Measurements from ENCODE around the gene EIF3A.

Gene EIF3A

DNA sequence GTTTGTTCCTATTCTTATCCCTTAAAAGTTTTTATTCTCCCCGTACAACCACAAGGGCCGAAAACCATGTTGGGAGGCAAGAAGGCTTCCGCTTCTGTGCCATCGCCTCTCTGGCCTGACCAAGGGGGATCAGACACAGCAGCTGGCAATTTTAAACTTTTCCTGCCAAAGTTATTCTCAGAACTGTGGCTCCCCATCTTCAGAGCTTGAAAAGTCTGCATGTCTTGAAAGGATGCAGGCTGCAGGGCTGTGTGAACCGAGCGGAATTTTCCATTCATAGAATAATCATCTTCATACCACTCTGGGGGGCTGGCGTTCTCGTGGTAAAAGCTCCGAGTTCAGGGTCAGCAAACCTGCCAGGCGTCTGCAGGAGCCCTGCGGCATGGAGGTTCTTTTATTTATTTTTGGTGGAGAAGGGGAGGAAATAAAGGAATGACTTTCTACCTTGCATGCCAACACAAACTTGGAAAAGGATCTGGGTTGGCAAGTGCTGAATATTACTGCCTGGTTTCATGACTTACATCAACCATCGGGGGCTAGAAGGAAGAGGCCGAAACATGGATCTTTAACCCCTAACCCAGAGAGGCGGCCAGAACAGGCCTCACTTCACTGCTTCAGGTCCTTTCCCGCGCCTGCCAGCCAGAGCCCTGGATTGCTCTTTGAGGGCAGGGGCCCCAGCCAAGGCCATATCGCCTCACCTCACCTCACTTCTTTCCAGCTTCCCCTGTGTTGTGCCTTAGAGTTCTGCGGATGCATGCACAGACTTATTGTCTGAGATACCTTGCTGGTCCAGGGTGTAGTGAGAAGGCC, 54.1 kb downstream of the EIF3A start:
- Histone ChIP-seq H3K4me1 (ENCODE audit: control insufficient read depth, low read length) (peaks cover 17% of the 10 kb centered on the region), H3K79me2 (ENCODE audit: control insufficient read depth, low read length) (no peaks in the 10 kb centered on the region), H3K4me2 (ENCODE audit: low read length) (no peak overlapping the region), H4K20me1 (ENCODE audit: control insufficient read depth, insufficient read depth, low read depth, low read length) (no peaks in the 10 kb centered on the region), H3F3A (ENCODE audit: control insufficient read depth, insufficient read depth) (peaks cover 13% of the 10 kb centered on the region), H3K36me3 (ENCODE audit: control insufficient read depth, low read length) (peaks cover under 1% of the 10 kb centered on the region), H3K4me3 (ENCODE audit: low read length) (no peak overlapping the region), H3K9me3 (ENCODE audit: control insufficient read depth, insufficient read depth, low read length) (no peaks in the 10 kb centered on the region), H3K27ac (ENCODE audit: low read depth, low read length) (no peak overlapping the region), H3K9me2 (replicated peaks; ENCODE audit: control insufficient read depth, low read length) (no peaks in the 10 kb centered on the region), H3K27me3 (ENCODE audit: control insufficient read depth, low read length) (peaks cover 16% of the 10 kb centered on the region)
- no peak for TF ChIP-seq EZH2phosphoT487 (IDR thresholded peaks at IDR 0.05; ENCODE audit: borderline replicate concordance, low read length)
- TF ChIP-seq, protein P1, sequence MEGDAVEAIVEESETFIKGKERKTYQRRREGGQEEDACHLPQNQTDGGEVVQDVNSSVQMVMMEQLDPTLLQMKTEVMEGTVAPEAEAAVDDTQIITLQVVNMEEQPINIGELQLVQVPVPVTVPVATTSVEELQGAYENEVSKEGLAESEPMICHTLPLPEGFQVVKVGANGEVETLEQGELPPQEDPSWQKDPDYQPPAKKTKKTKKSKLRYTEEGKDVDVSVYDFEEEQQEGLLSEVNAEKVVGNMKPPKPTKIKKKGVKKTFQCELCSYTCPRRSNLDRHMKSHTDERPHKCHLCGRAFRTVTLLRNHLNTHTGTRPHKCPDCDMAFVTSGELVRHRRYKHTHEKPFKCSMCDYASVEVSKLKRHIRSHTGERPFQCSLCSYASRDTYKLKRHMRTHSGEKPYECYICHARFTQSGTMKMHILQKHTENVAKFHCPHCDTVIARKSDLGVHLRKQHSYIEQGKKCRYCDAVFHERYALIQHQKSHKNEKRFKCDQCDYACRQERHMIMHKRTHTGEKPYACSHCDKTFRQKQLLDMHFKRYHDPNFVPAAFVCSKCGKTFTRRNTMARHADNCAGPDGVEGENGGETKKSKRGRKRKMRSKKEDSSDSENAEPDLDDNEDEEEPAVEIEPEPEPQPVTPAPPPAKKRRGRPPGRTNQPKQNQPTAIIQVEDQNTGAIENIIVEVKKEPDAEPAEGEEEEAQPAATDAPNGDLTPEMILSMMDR (IDR thresholded peaks at IDR 0.05; ENCODE audit: low read depth, low read length, poor library complexity, severe bottlenecking) = no peak

DNA sequence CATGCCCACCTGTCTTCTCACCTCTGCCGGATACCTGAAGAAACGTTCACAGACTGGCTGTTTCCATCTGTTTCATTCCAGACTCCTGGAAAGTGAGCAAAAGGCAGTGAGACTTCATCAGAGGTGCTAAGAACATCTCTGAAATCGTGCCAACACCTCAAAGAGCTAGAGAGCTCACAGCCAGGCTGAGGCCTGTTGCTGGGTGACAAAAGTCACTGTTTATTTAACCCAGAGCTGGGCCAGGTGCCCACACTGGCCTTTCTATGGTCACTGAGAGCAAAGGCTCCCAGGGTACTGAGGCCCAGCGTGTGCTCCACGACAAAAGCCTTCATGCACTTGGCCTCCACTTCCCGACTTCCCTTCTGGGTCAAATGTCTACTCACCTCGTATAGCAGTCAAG, 54.8 kb downstream of the EIF3A start:
- H3K4me2 ChIP-seq (ENCODE audit: low read length) = no peak overlapping the region
- no peaks in the 10 kb centered on the region; the same call in 1 of the 2 replicates for H3K36me3 ChIP-seq (ENCODE audit: control insufficient read depth, low read length)
- H3K27ac ChIP-seq (ENCODE audit: low read depth, low read length) = no peak overlapping the region
- H3K4me1 ChIP-seq (ENCODE audit: control insufficient read depth, low read length) = peaks cover 10% of the 10 kb centered on the region
- peaks cover 16% of the 10 kb centered on the region for H3K27me3 ChIP-seq (ENCODE audit: control insufficient read depth, low read length)
- TF ChIP-seq, protein P1 (IDR thresholded peaks at IDR 0.05; ENCODE audit: low read depth, low read length, poor library complexity, severe bottlenecking) = no peak
- TF ChIP-seq EZH2phosphoT487 (IDR thresholded peaks at IDR 0.05; ENCODE audit: borderline replicate concordance, low read length) = no peak
- peaks cover 5% of the 10 kb centered on the region for H3F3A ChIP-seq (ENCODE audit: control insufficient read depth, insufficient read depth)
- H3K9me2 ChIP-seq (replicated peaks; ENCODE audit: control insufficient read depth, low read length) = no peaks in the 10 kb centered on the region
- H3K9me3 ChIP-seq (ENCODE audit: control insufficient read depth, insufficient read depth, low read length) = no peaks in the 10 kb centered on the region
- no peaks in the 10 kb centered on the region for H4K20me1 ChIP-seq (ENCODE audit: control insufficient read depth, insufficient read depth, low read depth, low read length)
- no peak overlapping the region for H3K4me3 ChIP-seq (ENCODE audit: low read length)
- no peaks in the 10 kb centered on the region for H3K79me2 ChIP-seq (ENCODE audit: control insufficient read depth, low read length)

DNA sequence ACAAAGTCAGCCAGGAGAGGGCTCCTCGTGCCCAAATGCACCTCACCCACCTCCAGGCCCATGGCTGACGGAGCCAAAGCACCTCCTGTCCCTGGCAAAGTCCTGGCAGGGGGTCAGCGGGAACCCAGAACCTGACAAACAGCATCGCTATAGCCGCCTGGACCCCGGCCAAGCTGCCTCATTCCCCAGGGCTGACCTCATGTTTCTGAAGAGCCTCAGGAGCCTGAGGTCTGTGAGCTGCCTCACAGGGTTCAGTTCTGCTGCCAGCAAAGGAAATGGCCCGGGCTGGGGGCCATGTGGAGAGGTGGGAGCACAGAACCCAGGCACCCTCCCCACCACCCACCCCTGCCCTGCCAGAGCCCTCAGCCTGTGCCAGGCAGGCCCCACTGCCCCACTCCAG, 55.3 kb downstream of the EIF3A start:
- no peak for TF ChIP-seq EZH2phosphoT487 (IDR thresholded peaks at IDR 0.05; ENCODE audit: borderline replicate concordance, low read length)
- TF ChIP-seq, protein P1 (IDR thresholded peaks at IDR 0.05; ENCODE audit: low read depth, low read length, poor library complexity, severe bottlenecking) = no peak
- no peaks in the 10 kb centered on the region for H4K20me1 ChIP-seq (ENCODE audit: control insufficient read depth, insufficient read depth, low read depth, low read length)
- H3K4me1 ChIP-seq (ENCODE audit: control insufficient read depth, low read length) = peaks cover 6% of the 10 kb centered on the region
- no peaks in the 10 kb centered on the region for H3K36me3 ChIP-seq (ENCODE audit: control insufficient read depth, low read length)
- H3K27ac ChIP-seq (ENCODE audit: low read depth, low read length) = no peak overlapping the region
- no peaks in the 10 kb centered on the region for H3K79me2 ChIP-seq (ENCODE audit: control insufficient read depth, low read length)
- H3K27me3 ChIP-seq (ENCODE audit: control insufficient read depth, low read length) = peaks cover 17% of the 10 kb centered on the region
- H3K4me3 ChIP-seq (ENCODE audit: low read length) = no peak overlapping the region
- no peaks in the 10 kb centered on the region for H3K9me2 ChIP-seq (replicated peaks; ENCODE audit: control insufficient read depth, low read length)
- peaks cover 4% of the 10 kb centered on the region for H3F3A ChIP-seq (ENCODE audit: control insufficient read depth, insufficient read depth)
- H3K4me2 ChIP-seq (ENCODE audit: low read length) = no peak overlapping the region
- H3K9me3 ChIP-seq (ENCODE audit: control insufficient read depth, insufficient read depth, low read length) = no peaks in the 10 kb centered on the region
